Measurements from ENCODE around the gene FAM20A.

Gene FAM20A

DNA sequence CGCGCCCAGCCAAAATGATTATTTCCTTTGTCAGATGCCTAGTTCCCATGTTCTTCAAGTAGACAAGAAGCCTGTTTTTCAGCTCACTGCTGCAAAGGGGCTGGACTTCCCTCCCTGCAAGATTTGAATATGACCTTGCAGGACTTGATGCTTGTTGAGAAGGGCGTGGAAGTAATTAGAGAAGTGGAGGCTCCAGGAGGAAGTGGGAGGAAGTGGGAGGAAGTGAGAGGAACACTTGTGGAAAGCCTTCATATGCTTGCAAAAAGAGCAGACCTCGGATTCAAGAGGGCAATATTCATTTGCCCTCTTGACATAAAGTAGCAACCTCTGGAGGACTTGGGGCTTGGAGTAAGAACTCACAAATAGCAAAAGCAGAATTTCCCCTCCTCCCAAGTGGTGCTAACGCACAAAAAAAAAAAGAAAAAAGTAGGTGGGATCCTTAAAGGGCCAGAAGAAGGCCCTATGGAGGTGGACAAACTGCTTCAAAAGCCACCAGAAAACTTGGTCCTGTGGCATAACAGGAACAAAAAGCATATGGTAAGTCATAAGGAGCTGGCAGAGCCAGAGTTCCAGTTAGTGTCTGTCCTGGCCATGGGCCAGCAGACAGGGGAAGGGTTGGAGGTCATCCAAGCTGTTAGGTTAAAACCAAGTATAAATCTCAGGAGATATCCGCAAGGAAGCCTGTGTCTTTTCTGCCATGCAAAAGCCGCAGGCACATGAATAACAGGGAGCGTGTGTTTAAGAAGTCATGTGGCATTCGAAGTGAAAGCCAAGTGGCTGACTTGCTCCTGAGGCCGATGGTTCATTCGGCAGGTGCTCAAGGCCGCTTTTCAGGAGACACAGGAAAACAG lies 109.6 kb downstream of the FAM20A start:
- DNase-seq (ENCODE audit: low spot score), result no peak

DNA sequence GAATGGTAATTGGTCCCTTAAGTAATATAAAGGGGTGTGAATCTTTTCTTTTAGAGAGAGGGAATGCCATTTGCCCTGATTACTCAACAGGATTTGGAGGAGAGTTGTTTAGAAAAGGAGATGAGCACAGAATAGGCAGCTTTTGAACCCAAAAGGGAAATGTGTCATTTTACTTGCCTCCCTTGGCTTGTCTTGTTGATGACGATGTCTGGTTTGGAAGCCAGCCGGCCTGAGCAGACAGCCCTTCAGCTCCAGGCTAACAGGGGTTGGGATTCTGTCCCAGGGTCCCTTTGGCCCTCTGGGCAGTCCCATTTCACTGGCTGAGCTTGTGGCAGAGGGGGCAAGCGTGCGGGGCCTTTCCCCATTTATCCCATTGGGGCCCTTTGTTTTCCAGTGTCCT lies 111.2 kb downstream of the FAM20A start:
- no peak for DNase-seq (ENCODE audit: low spot score)
